HG03558 (cell line): Measurements from ENCODE around the gene RTP5.
"Not testable (repeated sequence)": the region's sequence is repeated elsewhere in the genome, so short reads cannot be mapped to it uniquely, and the experiment has no call there.

Experiments
- ATAC-seq: cut with Tn5 transposase; IDR thresholded peaks from one replicate; pipeline ENCODE4 v1.9.1; 2021; ENCODE audit warnings: moderate number of reproducible peaks; ENCODE audit not compliant: unreplicated experiment; ENCODE audit errors: extremely low read depth

The RTP5 gene

DNA sequence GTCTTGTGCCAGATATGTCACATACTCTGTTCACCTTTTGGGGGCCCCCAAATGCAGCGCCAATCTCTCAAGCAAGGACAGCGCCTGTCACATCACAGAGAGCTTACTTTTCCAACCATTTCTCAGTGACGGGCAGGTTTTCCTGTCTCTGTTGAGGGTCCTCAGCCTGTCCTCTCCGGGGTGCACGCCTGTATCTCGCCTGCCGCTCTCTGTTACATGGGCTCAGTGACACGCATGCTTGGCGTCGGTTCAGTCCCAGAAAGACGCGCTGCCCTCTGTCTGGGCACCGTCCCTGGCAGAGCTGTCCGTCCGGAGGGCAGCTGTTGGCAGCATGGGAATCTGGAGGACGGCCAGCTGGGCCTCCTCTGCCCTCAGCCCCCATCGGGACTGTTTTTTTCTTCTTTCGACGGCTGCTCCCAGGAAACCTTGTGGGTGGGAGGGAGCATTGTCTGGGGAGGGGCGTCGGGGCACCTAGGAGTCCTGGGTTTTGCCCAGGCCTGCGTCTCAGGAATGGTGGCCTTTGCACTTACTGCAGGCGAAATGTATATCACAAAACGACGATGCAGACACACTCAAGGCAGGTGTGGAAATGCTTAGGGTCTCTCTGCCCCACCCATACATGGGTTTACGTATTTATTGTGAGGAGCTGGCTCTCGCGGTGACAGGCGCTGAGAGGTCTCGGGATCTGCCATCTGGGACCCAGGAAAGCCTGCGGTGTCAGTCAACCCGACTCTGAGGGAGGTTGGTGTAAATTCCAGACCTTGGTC, 30.9 kb downstream of the RTP5 start:
- ATAC-seq = no peak

DNA sequence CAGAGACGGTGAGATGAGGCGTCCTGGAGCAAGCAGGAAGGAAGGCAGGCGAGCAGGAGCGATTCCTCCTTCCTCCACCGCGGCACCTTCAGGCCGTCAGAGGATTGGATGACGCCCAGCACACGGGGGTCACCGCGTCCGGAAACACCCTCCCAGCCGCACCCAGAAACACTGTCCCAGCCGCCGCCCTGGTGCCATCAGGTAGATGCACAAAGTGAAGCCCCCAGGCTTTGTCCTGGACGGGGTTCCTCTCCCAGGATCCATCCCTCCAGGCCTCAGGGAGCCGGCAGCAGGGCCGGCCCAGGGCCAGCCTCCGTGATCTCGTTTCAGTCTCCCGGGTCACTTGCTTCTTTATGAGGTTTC, 31.5 kb downstream of the RTP5 start:
- ATAC-seq = no peak

DNA sequence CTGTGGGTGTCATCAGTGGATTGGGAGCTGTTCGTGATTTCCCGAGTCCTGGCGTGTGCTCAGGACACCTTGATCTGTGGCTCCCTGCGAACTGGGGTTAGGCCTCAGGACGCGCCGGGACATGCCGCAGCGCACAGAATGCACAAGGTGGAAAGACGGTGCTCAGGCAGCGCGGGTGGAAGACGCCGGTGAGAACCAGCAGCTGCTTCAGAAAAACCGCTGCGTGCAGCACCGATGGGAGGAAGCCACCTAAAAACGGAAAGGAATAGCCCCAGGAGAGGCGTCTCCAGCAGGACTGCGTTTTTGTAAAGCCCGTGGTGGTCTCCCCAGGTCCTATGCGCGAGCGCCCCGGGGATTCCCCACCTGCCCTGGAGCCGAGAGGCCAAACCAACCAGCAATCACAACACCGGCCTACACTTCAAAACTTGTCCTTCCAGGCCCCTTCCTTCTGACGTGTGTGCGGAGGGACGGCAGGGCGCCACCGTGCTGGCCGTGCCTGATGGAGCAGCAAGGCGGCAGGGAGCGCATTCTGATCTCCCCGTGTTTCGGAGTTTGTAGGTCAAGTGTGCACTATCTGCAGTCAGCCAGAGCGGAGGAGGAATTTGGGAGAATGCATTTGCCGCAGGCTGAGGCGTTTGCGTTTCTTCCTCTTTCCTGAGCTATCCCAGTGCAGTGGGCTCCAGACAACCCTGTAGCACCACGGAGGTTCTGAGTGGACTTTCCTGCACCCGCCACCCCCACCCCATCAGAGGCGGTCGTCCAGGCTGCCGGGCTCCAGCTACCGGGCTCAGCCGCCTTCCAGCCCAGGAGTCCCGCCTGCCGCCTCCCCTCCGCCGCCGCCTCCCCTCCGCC, 32.2 kb downstream of the RTP5 start:
- no peak for ATAC-seq

DNA sequence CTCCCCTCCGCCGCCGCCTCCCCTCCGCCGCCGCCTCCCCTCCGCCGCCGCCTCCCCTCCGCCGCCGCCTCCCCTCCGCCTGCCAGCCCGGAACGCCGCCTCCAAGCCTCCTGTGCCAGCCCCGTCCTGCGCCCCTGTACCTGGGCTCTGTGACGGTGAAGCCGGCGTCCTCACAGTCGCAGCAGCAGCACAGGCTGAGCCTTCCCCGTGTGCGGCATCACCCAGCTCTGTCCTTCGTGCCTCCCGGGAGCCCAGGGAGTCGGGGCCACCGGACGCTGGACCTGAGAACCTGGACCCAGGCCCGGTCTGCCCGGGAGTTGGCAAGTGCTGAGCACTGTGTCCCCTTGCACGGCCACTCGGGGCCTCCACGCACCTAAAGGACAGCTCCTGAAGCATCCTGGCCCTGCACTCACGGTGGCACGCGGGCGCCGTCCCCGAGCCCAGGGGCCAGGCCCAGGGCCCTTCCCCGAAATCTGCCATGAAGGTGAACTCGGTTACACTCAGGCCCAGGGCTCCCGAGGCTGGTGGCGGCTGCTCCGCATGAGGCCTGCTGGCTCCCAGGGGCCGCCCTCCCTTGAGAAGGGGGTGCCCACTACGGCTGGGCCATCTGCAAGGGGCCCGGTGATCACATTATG, 32.9 kb downstream of the RTP5 start:
- no peak for ATAC-seq

DNA sequence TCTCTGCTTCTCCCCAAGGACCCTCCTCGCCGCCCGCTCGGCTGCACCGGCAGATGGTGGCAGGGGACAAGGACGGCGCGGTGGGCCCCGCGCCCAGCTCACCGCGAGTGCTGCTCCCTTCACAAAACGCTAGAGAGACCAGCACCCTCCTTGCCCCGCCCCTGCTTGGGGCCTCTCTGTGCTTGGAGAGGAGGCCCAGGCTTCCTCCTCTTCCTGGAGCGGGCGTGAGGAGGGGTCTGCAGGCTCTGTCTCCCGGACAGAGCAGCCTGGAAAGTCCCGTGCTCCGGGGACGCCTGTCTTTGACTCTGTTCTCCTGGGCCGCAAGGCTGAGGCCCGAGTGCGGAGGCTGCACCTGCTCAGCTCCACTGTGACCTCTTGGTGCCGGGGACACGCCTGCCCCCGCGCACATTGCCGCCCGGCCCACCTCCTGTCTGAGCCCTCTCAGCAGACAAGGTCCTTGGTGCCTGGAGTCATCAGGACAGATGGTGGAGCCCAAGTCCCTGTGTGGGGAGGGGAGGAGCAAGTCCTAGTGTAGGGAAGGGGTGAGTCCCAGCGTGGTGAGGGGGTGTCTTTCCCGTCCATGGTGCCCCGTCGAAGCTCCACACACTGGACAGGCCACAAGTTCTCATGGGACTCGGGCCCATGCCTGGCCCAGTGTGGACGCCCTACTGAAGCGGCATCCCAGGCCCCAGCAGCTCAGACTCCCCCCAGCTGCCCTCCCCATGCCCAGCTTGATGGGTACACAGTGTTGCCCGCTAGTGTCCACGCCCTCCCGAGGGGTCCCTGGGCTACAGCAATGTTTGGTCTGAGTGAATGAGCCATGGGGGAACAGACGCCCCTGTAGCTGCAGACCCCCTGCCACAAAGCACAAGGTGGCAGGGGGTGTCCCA, 33.8 kb downstream of the RTP5 start:
- no peak for ATAC-seq

DNA sequence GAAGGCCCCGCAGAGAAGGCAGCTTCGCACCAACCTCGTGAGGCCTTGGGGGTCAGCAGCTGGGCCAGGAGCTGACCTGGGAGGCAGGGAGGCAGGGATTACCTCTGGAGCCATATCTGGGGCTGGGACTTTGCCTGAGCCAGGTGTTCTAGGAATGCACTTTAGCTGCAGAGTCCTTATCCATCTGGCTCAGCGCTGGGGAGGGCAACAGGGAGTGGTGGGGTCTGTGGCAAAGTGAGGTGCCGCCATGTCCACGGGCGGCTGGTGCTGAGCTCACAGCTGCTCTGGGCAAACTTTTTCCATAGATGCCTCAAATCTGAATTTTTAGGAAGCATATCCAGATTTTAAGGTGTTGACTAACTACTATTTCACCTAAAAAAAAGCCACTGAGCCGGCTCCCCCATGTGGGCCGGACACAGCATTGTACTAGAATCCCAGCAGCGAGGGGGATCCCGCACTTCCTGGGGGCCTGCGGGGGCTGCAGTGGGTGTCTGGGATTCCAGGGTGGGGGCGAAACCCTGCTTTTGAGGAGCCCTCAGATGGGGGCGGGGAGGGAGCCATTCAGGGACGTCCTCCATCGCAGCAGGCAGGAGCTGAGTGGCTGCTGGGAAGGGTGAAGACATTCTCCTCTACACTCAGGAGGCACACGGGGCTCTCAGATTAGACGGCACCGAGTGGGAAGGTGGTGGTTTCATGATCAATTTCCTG, 34.6 kb downstream of the RTP5 start:
- no peak for ATAC-seq

DNA sequence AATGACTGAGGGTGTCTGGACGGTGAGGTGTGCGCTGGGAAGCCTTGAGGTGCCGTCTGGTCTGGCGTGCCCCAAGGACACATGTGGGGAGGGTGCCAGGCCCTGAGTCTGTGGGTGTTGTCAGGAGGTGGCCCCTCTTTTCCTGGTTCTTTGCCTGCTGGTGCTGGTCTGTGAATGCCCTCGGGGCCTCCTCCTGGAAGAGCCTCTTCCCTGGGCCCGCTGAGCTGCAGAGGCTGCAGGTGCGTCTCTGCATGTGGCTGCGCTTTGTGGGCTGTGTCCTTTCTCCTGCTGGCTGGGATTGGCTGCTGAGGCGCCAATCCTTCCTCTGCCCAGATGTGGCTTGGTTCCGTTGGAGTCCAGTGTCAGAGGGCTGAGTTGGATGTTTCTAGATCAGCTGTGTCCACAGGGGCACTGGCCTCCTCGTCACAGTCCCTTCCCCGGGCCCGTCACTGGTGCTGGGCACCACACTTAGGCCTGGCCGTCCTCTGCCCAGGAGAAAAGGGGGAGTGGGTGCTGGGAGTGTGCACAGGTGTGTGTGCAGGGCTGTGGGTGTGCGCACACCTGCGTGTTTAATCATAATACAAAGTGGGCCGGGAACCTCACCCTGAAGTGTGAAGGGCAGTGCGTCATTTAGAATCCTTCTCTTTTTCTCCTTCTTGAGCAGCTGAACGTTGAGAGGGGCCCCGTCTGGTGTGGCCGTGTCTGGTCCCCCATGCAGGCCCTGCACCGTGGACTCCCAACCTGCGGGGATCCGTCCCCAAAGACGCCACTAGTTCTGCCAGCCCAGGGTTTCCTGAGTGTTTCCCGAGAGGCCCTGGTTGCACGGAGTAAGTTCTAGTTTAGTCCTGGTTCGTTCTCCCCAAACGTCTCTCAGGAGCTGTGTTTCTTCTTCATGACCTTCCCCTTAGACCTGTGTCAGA, 35.5 kb downstream of the RTP5 start:
- no peak for ATAC-seq

DNA sequence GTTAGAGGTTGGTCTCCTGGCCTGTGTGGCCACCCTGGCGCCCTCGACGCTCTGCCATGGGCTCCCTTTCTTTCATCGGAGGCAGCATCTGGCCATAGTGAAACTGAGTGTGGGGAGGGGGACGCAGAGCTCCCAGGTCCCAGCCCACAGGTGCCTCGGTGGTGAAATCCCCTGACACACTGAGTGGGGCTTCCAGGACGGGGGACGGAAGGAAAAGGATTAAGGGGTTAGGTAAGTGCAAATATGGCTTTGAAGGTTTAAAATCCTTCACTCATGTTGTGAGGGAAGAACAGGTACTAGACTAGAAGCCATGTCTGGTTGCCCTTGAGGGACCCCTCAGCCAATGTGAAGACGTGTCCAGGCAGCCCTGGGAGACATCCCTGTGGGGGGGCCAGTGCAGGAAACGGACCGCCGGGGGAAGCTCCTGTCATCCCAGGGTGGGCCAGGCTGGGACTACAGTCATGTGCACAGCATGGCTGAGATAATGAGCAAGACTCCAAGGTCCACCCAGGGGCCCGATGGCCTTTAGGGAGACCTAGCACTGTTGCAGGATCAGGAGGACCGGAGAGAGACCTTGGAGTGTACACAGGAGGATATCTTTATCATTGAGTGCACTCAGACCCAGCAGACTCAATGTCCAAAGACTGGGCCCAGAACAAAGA, 36.3 kb downstream of the RTP5 start:
- ATAC-seq = no peak

DNA sequence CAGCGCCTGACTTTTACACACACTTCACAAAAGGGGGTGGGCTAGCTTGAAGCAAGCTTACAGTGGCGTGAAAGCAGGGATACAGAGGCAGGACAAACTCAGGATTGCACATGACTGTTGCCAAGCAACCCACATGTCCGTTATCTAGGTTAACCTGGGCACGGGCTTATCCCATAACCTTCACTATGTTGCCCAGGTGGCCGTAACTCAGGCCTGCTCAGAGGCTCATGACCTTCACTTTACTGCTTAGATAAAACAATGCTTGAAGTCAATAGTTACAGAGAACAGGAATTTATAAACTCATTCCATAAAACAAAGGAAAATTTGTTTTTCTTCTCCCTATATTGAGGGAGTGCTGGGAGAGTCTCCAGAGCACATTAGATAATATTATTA, 36.8 kb downstream of the RTP5 start:
- ATAC-seq = not testable (repeated sequence)

DNA sequence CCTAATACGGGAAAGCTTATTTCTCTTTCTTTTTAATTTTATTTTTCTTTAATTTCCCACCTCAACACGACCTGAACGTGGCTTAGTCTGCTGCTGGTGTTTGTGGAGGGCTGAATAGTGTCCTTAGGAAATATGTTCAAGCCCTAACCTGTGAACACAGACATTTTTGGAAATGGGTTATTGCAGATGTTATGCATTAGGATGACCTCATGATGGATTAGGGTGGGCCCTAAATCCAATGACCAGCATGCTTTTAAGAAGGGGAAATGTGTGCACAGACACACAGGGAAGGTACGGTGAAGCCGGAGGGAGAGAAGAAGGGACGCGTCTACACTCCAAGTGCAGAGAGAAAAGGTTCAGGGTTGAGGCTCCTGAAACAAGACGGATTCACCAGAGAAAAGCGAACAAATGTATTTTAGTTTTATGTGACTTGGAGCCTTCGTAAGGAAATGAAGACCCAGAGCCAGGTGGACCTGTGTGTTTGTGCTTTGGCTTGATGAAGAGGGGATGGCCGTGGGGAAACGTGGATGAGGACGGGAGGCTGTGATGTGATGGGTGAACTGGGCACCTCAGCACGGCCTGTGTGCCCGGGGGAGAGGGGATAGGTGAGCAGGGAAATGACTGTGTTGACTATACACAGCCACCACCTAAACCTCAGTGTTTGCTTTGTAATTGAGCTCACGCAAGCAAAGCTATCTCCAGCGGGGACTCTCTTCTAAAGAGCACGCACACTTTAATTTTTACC, 37.5 kb downstream of the RTP5 start:
- ATAC-seq = no peak

DNA sequence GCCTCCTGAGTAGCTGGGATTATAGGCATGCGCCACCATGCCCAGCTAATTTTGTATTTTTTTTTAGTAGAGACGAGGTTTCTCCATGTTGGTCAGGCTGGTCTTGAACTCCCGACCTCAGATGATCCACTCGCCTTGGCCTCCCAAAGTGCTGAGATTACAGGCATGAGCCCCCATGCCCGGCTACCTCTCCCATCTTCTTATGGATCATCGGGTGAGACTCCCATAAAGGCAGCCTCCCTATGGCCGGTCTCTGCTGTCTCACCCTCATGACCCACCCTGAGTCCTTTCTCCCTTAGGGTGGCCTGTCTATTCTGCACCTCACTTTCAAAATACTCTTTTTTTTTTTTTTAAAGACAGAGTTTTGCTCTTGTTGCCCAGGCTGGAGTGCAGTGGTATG, 38.3 kb downstream of the RTP5 start:
- ATAC-seq = not testable (repeated sequence)

DNA sequence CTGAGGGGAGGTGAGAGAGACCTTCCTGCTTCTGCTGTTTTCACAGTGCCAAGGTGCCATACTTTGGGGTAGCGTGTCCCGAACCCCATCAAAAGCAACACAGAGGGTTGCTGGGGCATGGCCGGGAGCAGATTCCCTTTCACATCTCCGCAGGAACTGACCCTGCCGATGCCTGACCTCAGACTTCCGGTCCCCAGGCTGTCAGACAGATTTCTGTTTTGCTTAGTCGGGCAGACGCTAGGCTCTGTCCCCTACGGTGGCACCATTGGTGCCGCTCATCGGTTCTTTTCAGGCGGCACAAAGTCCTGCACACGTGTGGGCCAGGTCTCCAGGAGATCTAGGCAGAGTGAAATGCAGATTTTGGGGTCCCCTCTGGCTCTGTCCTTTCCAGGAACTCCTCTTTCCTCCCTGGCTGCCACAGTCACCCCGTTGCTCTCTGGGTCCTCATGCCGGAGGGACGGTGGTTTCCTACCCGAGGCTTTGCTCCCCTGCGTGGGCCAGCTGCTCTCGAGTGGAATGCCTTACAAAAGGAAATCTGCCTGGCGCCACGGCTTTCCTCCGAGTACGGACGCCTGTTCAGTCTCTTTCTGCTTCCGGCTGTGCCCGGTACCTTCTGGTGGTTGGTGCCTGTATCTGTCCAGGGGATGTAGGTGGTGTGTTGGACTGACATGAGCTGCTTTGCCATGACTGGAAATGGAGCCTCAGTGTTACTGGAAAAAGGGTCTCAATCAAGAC, 39.3 kb downstream of the RTP5 start:
- ATAC-seq = no peak

DNA sequence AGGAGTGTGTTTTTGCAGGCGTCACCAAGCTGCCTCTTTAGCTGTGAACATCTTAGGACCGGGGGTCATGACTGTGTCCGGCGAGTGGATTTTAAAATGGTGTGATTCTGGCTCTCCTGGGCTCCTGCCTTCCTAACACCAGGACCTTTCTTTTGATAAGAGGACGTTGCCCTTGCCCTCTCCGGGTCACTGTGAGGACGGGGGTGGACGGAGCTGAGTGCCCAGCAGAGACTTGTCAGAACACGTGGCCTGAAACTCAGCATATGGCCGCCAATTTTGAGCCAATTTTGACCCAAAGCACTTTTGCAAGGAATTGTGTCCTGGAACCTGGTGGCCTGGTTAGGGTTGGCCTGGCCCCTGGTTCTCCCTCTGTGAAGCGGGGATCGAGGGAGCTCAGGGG, 40.2 kb downstream of the RTP5 start:
- no peak for ATAC-seq

DNA sequence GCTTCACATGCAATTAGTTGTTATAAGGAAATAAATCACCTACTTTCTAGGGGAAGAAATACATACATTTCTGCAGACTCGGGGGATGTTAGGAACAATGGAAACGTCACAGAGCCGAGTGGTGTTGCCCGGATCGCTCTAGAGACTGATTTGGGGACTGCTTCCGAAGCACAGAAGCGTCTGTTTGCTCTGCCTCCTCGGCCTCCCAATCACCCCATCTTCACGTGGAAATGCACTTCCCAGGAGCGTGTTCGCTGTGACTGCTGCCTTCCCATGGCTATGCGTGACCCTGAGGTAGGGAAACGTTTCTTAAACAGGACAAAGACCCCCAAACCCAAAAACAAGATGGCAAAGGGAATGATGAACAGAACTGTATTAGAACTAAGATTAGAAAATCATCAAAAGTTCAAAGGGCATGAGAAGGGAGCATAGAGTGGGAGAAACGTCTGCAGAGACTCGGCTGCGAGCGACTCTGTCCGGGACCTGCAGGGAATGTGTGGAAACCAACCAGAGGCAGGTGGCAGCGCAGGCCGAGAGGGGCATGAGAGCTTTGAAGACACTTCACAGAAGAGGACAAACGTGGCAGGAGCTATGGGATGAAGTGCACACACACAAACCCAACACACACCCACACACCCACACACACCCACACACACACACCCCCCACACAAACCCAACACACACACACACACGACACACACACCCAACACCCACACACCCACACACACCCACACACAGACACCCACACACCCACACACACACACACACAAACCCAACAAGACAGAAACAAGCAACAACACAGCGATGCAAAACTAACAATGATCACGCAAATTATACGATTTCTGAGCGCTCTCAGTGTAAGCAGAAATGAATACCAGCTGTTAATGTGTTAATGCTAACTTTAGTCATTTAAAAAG, 41.3 kb downstream of the RTP5 start:
- ATAC-seq = no peak

DNA sequence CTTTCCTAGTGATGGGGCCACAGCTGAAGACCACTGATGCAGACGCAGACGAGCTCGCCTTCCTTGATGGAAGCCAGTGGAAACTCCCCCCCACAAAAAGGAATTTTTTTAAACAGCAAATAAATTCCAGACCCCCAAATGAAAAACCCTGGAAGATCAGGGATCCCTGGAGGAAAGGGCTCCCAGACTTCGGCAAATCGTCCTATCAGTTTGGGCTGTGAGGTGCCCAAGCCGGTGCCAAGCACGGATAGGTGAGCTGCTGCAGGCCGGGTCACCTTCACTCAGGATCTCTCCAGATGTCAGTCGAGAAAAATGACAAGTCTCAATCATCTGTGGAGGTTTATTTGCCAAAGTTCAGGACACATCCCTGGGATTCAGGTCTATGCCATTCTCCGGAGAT, 42.0 kb downstream of the RTP5 start:
- no peak for ATAC-seq

DNA sequence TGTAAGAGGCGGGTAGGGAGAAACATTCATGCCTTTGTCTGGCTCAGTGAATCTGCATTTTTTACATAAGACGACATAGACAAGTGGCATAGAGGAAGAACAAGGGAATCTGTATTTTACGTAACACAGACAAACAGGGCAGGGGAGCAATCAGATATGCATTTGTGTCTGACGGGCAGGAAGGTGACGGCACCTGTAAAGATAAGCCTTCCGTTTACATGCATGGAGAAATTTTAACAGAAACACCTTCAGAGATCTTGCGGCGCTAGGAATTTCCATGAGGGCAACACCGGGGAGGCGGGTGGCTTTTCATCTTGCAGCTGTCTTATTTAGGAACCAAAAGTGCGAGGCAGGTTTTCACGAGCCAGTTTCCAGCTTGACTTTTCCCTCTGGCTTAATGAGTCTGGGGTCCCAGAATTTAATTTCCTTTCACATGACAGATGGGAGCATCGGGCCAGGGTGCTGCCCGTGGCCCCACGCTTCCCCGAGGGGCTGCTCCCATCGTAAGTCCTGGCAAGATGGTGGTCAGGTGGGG, 42.6 kb downstream of the RTP5 start:
- ATAC-seq = no peak
